Measurements from ENCODE around the gene NHERF1. TPM values are rescaled to one million over a fixed set of nuclear protein-coding genes. Genes with fewer than 3 reads are reported as not detected.

NHERF1 gene
- total and polyA plus RNA-seq, 2 of the 13 experiments (the other 11 are each of a cell fraction or from before 2014, with no cell fraction given): 169 to 269 TPM

GRCh38 chr17:74744714-74745547 lies 3.5 kb upstream of the NHERF1 start (continued):
- TF ChIP-seq, protein P1, sequence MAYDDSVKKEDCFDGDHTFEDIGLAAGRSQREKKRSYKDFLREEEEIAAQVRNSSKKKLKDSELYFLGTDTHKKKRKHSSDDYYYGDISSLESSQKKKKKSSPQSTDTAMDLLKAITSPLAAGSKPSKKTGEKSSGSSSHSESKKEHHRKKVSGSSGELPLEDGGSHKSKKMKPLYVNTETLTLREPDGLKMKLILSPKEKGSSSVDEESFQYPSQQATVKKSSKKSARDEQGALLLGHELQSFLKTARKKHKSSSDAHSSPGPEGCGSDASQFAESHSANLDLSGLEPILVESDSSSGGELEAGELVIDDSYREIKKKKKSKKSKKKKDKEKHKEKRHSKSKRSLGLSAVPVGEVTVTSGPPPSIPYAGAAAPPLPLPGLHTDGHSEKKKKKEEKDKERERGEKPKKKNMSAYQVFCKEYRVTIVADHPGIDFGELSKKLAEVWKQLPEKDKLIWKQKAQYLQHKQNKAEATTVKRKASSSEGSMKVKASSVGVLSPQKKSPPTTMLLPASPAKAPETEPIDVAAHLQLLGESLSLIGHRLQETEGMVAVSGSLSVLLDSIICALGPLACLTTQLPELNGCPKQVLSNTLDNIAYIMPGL (CRISPR knock-in tag; IDR thresholded peaks at IDR 0.05; ENCODE audit: borderline replicate concordance in 1 of 2, low read depth in 1 of 2): peak; percentile 93
- TF ChIP-seq TFE3 (CRISPR knock-in tag; IDR thresholded peaks at IDR 0.05) (0 out of 2 replicates have a peak, but pooled peaks have one; percentile 30), ZNF619 (CRISPR knock-in tag; IDR thresholded peaks at IDR 0.05) (no peak), WIZ (CRISPR knock-in tag; IDR thresholded peaks at IDR 0.05) (no peak), ZSCAN25 (CRISPR knock-in tag; IDR thresholded peaks at IDR 0.05) (peak; percentile 79), NFYC (CRISPR knock-in tag; IDR thresholded peaks at IDR 0.05) (no peak; the same call in 1 of the 2 replicates), MEF2D (CRISPR knock-in tag; IDR thresholded peaks at IDR 0.05) (peak; percentile 61; the same call in 1 of the 2 replicates), SPEN (CRISPR knock-in tag; IDR thresholded peaks at IDR 0.05; ENCODE audit: low read depth) (no peak; the same call in 1 of the 2 replicates), ZNF567 (CRISPR knock-in tag; IDR thresholded peaks at IDR 0.05; ENCODE audit: borderline replicate concordance) (0 out of 2 replicates have a peak, but pooled peaks have one; percentile 19), ZNF670 (CRISPR knock-in tag; IDR thresholded peaks at IDR 0.05; ENCODE audit: borderline replicate concordance) (no peak), TFDP2 (CRISPR knock-in tag; IDR thresholded peaks at IDR 0.05) (peak; percentile 59; the same call in 1 of the 2 replicates), ZNF713 (CRISPR knock-in tag; IDR thresholded peaks at IDR 0.05) (no peak), GTF2F1 (IDR thresholded peaks at IDR 0.05; ENCODE audit: low read length) (no peak), JARID2 (CRISPR knock-in tag; IDR thresholded peaks at IDR 0.05; ENCODE audit: insufficient replicate concordance) (peak; percentile 54), NAIF1 (CRISPR knock-in tag; IDR thresholded peaks at IDR 0.05; ENCODE audit: borderline replicate concordance) (no peak)
- TF ChIP-seq, protein P2, sequence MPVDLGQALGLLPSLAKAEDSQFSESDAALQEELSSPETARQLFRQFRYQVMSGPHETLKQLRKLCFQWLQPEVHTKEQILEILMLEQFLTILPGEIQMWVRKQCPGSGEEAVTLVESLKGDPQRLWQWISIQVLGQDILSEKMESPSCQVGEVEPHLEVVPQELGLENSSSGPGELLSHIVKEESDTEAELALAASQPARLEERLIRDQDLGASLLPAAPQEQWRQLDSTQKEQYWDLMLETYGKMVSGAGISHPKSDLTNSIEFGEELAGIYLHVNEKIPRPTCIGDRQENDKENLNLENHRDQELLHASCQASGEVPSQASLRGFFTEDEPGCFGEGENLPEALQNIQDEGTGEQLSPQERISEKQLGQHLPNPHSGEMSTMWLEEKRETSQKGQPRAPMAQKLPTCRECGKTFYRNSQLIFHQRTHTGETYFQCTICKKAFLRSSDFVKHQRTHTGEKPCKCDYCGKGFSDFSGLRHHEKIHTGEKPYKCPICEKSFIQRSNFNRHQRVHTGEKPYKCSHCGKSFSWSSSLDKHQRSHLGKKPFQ (CRISPR knock-in tag; IDR thresholded peaks at IDR 0.05; ENCODE audit: insufficient replicate concordance): no peak
- TF ChIP-seq, protein P3, sequence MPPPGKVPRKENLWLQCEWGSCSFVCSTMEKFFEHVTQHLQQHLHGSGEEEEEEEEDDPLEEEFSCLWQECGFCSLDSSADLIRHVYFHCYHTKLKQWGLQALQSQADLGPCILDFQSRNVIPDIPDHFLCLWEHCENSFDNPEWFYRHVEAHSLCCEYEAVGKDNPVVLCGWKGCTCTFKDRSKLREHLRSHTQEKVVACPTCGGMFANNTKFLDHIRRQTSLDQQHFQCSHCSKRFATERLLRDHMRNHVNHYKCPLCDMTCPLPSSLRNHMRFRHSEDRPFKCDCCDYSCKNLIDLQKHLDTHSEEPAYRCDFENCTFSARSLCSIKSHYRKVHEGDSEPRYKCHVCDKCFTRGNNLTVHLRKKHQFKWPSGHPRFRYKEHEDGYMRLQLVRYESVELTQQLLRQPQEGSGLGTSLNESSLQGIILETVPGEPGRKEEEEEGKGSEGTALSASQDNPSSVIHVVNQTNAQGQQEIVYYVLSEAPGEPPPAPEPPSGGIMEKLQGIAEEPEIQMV (CRISPR knock-in tag; IDR thresholded peaks at IDR 0.05; ENCODE audit: low read depth): no peak
- TF ChIP-seq, protein P4, sequence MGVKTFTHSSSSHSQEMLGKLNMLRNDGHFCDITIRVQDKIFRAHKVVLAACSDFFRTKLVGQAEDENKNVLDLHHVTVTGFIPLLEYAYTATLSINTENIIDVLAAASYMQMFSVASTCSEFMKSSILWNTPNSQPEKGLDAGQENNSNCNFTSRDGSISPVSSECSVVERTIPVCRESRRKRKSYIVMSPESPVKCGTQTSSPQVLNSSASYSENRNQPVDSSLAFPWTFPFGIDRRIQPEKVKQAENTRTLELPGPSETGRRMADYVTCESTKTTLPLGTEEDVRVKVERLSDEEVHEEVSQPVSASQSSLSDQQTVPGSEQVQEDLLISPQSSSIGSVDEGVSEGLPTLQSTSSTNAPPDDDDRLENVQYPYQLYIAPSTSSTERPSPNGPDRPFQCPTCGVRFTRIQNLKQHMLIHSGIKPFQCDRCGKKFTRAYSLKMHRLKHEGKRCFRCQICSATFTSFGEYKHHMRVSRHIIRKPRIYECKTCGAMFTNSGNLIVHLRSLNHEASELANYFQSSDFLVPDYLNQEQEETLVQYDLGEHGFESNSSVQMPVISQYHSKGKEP (CRISPR knock-in tag; IDR thresholded peaks at IDR 0.05): no peak
